Measurements from ENCODE around the gene EML3. TPM values are rescaled to one million over a fixed set of nuclear protein-coding genes. Genes with fewer than 3 reads are reported as not detected.
"Not testable (repeated sequence)": the region's sequence is repeated elsewhere in the genome, so short reads cannot be mapped to it uniquely, and the experiment has no call there.

EML3 gene, protein sequence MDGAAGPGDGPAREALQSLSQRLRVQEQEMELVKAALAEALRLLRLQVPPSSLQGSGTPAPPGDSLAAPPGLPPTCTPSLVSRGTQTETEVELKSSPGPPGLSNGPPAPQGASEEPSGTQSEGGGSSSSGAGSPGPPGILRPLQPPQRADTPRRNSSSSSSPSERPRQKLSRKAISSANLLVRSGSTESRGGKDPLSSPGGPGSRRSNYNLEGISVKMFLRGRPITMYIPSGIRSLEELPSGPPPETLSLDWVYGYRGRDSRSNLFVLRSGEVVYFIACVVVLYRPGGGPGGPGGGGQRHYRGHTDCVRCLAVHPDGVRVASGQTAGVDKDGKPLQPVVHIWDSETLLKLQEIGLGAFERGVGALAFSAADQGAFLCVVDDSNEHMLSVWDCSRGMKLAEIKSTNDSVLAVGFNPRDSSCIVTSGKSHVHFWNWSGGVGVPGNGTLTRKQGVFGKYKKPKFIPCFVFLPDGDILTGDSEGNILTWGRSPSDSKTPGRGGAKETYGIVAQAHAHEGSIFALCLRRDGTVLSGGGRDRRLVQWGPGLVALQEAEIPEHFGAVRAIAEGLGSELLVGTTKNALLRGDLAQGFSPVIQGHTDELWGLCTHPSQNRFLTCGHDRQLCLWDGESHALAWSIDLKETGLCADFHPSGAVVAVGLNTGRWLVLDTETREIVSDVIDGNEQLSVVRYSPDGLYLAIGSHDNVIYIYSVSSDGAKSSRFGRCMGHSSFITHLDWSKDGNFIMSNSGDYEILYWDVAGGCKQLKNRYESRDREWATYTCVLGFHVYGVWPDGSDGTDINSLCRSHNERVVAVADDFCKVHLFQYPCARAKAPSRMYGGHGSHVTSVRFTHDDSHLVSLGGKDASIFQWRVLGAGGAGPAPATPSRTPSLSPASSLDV
- total RNA-seq, result 13.1 TPM
- long read RNA-seq, transcript EML3-202 (22 exons, 3,256 nt), result major isoform, 24 of 57 reads
- long read RNA-seq, transcript EML3-201 (22 exons, 3,017 nt), result minor isoform, 13 of 57 reads
- long read RNA-seq, partial matches to known transcripts, result 9 of 57 reads
- long read RNA-seq, other reads (novel, unspliced or antisense), result 11 of 57 reads

DNA sequence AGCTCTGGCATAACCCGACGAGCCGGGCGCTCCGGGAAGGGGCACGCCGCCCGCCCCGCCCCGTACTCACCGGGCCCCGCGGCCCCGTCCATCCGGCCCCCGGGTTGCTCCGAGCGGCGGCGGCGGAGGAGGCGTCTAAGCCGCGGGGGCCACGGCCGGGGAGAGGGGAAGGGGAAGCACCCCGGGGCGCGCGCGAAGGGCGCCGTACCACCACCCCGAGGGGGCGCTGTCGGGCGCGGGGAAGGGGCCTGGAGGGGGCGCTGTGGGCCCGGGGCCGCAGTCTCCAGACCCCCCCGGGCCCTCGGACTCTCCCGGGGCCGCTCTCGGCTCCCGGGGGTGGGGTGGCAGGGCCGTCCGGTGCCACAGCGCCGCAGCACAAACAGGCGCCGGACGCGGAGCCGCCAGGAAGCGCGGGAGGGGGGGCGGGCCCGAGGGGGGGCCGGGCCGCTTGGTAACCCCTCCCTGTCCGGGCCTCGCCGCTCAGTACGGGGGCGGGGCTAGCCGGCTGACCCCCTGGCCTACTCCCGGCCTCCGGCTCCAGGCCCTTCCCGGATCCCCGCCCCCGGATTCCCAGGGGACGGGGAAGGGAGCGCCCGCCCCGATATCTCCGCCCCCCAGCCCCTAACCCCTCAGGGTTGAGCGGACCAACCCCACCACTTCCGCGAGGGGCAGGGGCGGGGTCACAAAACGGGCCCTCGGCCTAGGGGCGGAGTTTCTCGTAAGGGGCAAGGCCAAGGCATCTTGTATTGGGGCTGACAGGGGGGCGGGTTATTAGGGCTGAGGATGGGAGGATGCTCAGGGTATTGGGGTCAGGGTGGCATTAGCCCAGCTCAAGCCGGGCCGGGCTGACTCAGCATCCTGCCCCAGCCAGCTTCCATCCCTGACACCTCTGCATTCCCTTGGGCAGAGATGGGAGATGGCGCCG is at the start of gene EML3, which contains the start of gene ROM1:
Gene EML3, minus strand, starts transcription at position 410 of the 925 bp plus-strand sequence. Its CDS starts 318 bp downstream, at position 92.
Gene ROM1, plus strand, starts transcription at position 892 of the 925 bp plus-strand sequence. Its CDS starts 25 bp downstream, at position 917.
- ATAC-seq (ENCODE audit: poor library complexity) (peak; percentile 92), DNase-seq (peak; percentile 93)
- intact Hi-C loops (cut with DNase I), result no loop called here

DNA sequence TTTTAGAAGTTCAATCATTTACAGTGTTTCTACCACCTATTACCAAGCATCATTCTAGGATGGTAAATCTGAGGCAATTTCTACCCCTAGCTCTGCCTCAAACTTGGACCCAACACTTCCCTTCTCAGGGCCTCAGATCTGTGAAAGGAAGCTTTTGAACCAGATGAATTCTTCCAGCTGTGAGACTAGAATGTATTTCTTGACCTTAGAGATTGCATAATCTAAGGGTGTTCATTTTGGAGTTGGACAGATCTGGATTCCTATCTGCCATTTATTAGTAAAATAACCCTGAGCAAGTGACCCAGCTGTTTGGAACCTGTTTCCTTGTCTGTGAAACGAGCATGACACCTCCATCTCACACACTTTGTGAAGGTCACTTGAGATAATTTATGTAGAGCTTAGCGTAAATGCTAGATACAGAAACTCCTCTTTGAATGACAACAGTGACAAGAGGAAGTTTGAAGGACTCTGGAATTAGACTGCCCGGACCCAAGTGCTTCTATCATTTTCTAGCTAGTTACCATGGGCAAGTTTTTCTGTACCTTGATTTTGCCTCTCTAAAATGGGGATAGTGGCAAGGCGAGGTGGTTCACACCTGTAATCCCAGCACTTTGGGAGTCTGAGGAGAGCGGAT is 44.3 kb upstream of the EML3 start:
- ATAC-seq (ENCODE audit: poor library complexity) (no peak), DNase-seq (no peak)
- intact Hi-C loops (cut with DNase I), result no loop called here

DNA sequence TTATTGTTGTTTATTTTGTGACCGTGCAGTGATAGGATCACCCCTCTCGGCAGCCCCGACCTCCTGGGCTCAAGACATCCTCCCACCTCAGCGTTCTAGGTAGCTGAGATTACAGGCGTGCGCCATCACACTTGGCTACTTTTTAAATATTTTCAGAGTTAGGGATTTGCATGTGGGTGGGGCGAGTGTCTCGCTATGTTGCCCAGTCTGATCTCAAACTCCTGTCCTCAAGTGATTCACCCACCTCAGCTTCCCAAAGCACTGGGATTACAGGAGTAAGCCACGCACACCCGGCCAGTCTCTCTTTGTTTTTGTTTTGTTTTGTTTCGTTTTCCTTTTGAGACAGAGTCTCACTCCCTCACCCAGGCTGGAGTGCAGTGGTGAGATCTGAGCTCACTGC is 41.7 kb upstream of the EML3 start:
- intact Hi-C loops (cut with DNase I), result no loop called here
- ATAC-seq (ENCODE audit: poor library complexity), result no peak

DNA sequence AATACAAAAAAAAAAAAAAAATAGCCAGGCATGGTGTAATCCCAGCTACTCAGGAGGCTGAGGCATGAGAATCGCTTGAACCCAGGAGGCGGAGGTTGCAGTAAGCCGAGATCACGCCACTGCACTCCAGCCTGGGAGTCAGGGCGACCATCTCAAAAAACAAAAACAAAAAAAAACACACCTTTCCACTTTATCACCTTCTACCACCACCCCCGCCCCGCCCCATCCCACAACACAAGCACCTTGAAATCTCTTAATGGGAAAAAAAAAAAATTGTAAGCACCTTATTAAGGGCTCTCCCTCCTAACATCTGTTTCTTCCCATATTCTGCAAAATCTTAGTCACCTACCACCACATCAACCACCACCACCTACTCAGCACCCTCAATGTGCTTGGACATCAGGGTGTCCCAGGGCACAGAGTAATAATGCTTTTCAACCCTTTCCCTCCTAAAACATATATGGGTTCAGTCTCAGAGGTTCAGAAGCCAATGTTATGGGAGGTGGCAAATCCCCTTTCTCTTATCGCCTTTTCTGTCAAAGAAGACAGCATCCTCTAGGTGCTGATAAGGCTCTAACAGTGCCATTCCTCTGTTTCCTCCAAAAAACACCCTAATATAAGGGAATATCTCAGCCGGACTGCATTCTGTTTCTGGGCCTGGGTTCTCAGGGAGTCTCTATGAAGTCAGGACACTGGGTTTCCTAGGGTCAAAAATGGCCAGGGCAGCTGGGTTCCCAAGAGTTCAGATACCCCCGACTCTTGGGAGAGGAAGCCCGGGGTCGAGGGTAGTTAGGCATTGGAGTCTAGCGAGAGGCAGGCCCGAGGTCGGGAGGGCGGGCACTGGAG is 39.8 kb upstream of the EML3 start:
- intact Hi-C loops (cut with DNase I), result no loop called here
- no peak for ATAC-seq (ENCODE audit: poor library complexity)
- no peak for DNase-seq

More for the DNA sequence above, 41.7 kb upstream of the EML3 start:
- no peak for DNase-seq

DNA sequence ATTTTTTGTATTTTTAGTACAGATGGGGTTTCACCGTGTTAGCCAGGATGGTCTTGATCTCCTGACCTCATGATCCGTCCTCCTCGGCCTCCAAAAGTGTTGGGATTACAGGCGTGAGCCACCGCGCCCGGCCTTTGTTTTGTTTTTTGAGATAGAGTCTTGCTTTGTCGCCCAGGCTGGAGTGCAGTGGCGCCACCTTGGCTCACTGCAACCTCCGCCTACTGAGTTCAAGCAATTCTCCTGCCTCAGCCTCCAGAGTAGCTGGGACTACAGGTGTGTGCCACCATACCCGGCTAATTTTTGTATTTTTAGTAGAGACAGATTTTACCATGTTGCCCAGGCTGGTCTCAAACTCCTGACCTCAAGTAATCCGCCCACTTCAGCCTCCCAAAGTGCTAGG is 37.7 kb upstream of the EML3 start:
- intact Hi-C loops (cut with DNase I); ATAC-seq (ENCODE audit: poor library complexity); DNase-seq: not testable (repeated sequence)

DNA sequence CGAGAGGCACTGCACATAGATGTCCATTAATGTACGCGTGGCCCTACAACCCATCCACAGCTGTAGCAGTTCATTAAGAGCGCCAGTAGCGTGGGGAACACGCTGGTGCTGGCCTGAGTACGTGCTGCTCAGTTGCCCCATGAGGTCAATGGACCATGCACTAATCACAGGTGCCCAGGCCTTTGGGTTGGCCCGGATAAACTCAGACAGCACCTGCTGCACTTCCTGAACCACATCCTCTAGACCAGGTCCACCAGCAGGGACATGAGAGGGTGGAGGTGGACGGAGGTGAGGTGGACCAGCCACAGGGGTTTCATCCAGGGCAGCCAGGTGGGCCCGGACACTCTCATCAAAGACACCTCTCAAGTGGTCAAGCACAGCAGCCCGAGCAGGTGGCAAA is 36.9 kb upstream of the EML3 start:
- intact Hi-C loops (cut with DNase I), result no loop called here
- no peak for DNase-seq
- no peak for ATAC-seq (ENCODE audit: poor library complexity)

DNA sequence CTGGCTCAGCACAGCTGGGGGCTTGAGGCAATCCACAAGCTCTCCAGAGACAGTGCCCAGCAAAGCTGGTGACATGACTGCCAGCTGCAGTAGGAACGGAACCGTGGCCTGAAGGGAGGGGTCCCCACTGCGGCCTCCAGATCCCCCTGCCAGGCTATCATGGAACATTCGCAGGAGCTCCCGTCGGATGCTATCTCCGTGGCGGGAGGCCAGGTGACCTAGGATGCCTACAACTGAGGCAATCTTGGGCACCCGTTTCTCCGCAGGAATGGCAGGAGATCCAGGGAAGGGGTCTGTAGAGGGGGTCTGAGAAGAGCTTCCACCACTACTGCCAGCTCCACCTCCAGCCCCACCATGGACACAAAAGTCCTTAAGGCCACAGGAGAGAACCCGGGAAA is 36.4 kb upstream of the EML3 start:
- DNase-seq, result no peak
- ATAC-seq (ENCODE audit: poor library complexity), result no peak
- intact Hi-C loops (cut with DNase I), result no loop called here

DNA sequence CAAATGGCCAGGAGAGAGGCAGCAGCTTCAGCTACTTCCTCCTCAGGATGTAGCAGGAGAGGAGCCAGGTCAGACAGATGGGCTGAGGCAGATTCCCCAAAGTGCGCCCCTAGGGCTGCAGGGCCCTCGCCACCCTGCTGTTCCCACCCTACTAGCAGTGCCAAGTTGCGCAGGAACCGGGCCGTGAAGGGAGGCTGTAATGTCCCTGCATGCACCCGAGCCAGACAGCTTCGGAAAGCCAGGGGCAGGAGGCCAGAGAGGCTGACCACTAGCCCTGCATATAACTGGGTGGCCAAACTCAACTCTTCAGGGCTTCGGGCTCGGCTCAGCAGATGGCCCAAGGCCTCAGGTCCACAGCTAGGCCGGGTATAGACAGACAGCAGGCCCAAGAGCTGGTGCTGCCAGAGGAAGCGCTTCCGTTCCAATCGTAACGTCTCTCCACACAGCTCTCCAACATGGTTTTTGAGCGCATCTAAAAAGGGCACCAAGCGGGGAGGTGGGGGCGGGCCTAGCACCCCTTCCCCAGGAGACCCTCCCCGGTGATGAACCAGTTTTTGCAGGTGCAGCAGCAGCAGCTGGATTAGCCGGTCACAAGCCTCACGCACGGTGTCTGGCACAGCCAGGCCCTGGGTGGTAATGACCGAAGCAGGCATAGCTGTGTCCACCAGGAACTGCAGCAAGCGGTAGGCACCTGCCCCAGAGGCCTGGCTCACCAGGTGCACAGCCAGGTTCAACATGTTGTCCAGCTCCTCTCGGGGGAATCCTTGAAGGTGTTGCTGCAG is 35.8 kb upstream of the EML3 start:
- intact Hi-C loops (cut with DNase I), result no loop called here
- DNase-seq (no peak), ATAC-seq (ENCODE audit: poor library complexity) (no peak)

DNA sequence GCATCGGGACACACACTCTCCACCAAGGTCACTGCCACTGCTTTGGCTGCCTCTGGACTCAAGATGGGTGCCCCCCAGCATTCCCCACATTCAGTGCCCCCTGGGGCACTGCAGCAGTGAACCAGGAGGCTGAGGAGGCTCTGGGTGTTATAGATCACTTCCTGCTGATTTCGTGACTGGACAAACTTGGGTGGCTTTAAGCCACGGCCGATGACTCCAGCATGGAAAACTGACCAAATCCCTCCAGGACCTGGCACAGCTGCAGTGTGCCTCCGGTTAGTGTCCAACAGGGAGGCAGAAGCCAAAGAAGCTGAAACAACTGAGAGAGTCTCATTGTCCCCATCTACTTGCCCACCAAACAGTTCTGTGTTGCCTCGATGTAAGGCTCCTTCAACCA is 35.0 kb upstream of the EML3 start:
- intact Hi-C loops (cut with DNase I), result no loop called here
- ATAC-seq (ENCODE audit: poor library complexity), result no peak
- no peak for DNase-seq

DNA sequence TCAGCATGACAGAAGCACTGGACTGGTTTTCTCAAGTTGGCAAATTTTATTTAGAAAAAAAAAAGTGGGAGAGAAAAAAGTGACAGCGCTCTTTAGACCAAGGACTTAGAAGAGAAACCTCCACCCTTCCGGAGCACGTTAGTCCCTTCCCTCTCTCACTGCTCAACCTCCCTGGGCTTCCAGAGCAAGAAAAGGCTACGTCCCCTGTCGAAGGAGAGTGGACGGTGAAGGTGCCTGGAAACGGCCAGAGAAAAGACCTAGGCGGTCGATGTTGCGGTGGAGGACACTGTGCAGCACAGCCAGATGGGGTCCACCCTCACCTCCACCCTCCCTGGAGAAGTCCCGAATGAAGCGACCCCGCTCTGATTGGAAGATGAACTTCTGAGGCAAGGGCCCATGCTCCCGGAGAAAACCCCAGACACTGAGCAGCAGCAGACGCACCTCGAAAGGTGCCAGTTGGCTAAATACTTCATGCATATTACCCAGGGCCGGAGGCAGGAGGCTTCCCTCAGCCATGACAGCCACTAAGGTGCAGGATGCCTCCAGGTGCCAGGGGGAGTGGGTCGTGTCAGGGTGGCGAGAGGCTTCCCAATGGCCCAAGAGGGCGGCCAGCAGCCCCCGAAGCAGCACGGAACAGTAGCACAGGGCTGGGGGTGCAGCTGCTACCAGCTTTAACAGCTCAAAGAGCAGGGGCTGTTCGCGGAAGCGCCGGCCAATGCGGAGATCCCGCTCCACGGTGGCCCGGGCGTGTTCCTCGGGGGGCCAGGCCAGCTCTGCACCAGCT is 34.4 kb upstream of the EML3 start:
- peak; percentile 3 for ATAC-seq (ENCODE audit: poor library complexity)

DNA sequence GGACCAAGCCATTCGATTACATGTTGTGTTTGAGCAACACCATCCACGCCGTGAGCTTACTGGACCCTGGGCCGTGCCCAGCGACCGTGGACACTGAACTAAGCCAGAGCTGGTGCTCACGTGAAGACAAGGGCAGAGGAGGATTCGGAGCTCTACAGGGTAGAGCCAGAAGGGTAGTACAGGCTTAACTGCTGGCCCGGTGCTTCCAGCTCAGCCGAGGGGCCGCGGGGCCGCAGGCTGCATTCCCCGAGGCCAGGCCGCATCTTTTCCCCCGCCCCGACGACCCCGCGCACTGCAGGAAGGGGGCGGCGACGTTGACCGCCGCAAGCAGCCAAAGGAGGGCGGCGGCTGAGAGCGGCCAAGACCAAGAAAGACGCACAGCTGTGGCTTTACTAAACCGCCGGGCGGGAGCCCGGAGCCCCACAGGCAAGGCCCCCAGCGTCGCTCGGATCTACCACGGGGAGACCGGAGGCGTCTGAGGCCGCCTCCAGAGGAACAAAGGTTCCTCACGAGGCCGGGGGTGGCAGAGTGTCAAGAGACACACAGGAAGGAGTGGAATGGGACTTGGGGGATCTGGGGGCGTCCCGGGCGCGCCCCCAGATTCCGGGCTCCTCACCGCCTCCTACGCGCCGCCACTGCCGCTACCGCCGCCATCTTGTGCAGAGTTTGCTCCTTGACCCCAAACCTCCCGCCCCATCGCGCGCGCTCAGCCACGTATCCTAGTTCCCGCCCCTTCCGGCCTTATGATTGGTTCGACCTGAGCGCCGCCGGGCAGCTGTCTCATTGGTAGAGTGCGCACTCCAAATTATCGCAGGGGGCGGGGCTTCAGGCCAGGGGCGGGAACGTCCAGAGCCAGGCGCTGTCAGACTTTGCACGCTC is 33.6 kb upstream of the EML3 start, which contains the start of gene GANAB:
Gene GANAB, minus strand, starts transcription at position 668 of the 879 bp plus-strand sequence. Its CDS starts 14 bp downstream, at position 654.
- DNase-seq, result peak; percentile 100
- peak; percentile 98 for ATAC-seq (ENCODE audit: poor library complexity)

More for the DNA sequence above, 34.4 kb upstream of the EML3 start:
- intact Hi-C loops (cut with DNase I), result no loop called here
- DNase-seq, result no peak

DNA sequence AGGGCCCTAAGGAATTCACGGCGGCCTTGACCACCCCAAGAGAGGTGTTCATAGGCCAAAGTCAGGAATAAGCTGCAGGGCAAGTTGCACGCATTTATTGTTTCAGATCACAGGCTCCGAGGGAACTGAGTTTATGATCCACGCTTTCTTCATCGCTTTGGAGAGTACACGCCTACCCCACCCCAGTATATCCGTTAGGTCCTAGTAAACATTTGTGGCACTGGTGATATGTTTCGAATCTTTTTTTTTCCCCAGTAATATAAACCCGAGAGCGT is 33.0 kb upstream of the EML3 start:
- intact Hi-C loops (cut with DNase I), result no loop called here
- DNase-seq, result no peak
- ATAC-seq (ENCODE audit: poor library complexity), result no peak

More for the DNA sequence above, 33.6 kb upstream of the EML3 start, which contains the start of gene GANAB:
- intact Hi-C loops (cut with DNase I), result no loop called here

DNA sequence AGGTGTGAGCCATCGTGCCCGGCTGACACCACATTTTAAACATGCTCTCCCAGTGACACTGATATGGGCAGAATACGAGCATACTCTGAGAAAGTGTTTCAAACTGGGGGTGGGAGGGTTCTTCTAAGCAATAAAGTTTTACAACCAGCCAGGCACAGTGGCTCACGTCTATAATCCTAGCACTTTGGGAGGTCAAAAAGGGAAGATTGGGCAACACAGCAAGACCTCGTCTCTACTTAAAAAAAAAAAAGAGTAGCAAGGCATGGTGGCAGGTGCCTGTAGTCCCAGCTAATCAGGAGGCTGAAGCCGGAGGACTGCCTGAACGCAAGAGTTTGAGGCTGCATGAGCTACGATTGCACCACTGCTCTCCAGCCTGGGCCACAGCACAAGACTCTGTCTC is 31.6 kb upstream of the EML3 start:
- no peak for DNase-seq
- ATAC-seq (ENCODE audit: poor library complexity), result no peak
- intact Hi-C loops (cut with DNase I), result no loop called here

DNA sequence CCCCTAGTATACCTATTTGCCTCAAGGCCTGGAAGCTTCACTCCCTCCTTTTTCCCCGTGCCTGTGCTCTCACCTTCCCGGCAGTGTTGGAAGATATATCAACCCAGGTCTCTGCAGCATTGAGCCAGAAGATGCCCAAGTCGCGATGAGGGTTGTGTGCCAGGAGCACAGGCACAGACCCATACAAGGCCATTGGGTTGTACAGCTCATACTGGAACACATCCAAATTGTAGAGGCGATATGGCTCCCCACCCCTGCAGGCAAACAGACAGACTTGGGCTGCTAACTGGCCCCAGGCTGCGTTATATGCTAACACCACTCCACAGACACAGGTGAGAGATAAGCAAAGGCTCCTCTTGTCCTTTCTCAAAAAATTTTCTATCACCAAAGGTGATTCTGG is 19.9 kb upstream of the EML3 start:
- no peak for ATAC-seq (ENCODE audit: poor library complexity)
- intact Hi-C loops (cut with DNase I), result no loop called here
- DNase-seq, result no peak

DNA sequence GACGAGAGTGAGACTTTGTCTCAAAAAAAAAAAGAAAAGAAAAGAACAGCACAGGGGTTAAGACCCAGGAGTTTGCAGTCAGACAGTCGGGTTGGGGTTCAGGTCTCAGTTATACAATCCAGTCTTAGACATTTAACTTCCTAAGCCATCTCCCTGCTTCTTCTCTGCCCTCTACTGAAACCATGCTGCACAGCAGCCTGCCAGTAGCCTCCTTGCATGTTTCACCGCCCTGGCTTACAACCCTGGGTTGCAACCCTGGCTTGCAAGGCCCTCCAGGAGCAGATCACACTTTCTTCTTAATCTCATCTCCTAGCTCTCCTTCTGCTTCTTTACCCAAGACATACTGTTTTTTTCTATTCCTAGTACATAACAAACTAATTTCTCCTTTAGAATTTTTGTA is 15.1 kb upstream of the EML3 start:
- DNase-seq, result no peak
- intact Hi-C loops (cut with DNase I), result no loop called here
- no peak for ATAC-seq (ENCODE audit: poor library complexity)

Data from Right ventricle myocardium superior (tissue), 1 donor.